Left lobe of liver (tissue), 2 donors: ENCODE results near the gene MGARP. TPM values are rescaled to one million over a fixed set of nuclear protein-coding genes. Genes with fewer than 3 reads are reported as not detected.
"Not testable (repeated sequence)": the region's sequence is repeated elsewhere in the genome, so short reads cannot be mapped to it uniquely, and the experiment has no call there.

Source experiments
- ATAC-seq: fragments of 200-7000 bp; cut with Tn5 transposase; one replicate; pipeline ENCODE4 v1.9.1; 2020; ENCODE audit warnings: mild to moderate bottlenecking, moderate library complexity
- DNase-seq: peaks from one replicate; pipeline ENCODE4 v3.0.0-alpha.2; 2020; ENCODE audit warnings: low spot score
- total RNA-seq: library from RNA; stranded (reverse); gene quantifications from one replicate; pipeline ENCODE4 v1.2.1, GENCODE V29; 2021
- donor health status: DM: no; HTN: no; CAD: no; lungs with moderate emphysema.
- donor health status: DM: no; HTN: yes; CAD: no.

Gene MGARP
- total RNA-seq, 1 donor from 2014 or later = 0.13 TPM

DNA sequence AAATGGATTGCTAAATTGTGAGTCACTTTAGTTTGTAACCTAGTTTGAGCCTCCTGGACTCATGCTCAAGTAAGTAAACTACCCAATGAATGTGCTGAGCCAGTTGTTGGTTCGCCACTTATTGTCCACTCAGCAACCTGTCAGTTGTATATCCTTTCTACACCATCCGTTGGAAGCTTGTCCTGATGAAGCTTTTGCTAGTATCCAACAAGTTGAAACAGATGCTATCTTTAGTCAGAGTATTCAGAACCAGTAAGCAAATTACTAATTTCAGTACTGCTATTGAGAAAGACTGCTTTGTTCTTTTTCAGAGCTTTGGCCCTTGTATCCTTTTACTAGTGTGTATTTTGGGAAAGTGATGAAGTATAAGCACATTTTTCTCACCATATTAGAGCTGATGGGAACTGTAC lies 17.0 kb upstream of the MGARP start:
- no peak for ATAC-seq
- no peak for DNase-seq

DNA sequence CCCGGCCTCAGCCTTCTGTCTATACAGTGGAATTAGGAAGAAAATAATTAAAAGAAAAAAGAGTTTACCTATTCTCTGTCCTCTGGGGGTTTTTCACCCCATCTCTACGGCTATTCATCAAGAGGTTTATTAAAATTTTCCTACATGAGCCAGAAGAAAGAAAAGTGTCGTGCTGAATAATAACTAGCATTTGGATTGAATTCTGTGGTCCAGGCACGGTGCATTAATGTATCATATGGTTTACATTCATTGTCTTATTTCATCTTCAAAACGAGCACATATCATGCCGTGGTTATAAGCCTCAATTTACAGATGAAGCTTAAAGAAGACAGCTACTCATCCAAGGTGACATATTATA lies 15.9 kb upstream of the MGARP start:
- DNase-seq = no peak

GRCh38 chr4:139295206-139295941 lies 15.3 kb upstream of the MGARP start:
- DNase-seq = peak; percentile 97

More for the DNA sequence above, 15.9 kb upstream of the MGARP start:
- no peak for ATAC-seq

GRCh38 chr4:139286186-139286698 lies 6.2 kb upstream of the MGARP start:
- DNase-seq = no peak

More at GRCh38 chr4:139295206-139295941, 15.3 kb upstream of the MGARP start:
- ATAC-seq = peak; percentile 96

GRCh38 chr4:139282721-139283075 lies 2.7 kb upstream of the MGARP start:
- ATAC-seq = no peak
- no peak for DNase-seq

More at GRCh38 chr4:139286186-139286698, 6.2 kb upstream of the MGARP start:
- ATAC-seq = no peak

GRCh38 chr4:139282065-139282720 lies 2.2 kb upstream of the MGARP start:
- DNase-seq = no peak

GRCh38 chr4:139278912-139279759 lies 889 bp downstream of the MGARP start:
- ATAC-seq (peak; percentile 40), DNase-seq (no peak)

More at GRCh38 chr4:139282065-139282720, 2.2 kb upstream of the MGARP start:
- ATAC-seq = no peak

DNA sequence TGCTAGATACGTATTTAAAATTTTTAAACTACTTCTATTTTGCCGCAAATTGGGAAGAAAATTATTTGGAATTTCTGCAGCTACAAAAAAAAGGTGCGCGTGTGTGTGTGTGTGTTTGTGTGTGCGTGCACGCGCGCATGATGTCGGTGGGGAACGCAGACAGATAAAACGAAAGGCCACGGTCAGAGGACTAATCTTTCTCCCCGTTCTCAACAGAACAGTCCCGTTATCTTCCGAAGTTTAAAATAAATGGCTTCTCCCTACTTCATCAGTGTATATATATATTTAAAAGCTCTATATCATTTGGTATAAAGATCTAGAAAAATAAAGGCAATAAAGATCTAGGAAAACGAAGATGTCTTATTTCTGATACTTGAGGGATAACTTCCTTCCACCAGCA lies 1.5 kb downstream of the MGARP start:
- DNase-seq (no peak), ATAC-seq (no peak)

GRCh38 chr4:139275281-139275735 lies 4.7 kb downstream of the MGARP start:
- ATAC-seq = no peak
- no peak for DNase-seq

- no peak for ATAC-seq
- DNase-seq = no peak
Measured at GRCh38 chr4:139274790-139275189, 5.2 kb downstream of the MGARP start.

DNA sequence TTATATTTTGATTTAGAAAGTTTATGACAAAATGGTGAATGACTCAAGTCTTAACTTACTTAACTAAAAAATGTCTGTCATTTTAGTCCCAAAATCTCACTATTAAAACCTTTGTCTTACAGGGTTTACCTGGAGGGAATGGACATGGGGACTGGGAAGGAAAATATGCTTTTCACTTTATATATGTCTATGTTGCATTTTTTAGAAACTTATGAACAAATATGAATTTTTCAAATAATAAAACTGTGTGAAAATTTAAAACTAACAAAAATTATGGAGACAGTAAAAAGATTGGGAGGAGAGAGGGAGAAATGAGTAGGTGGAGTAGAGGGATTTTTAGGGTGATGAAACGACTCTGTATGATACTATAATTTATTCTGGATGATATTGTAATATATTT lies 6.2 kb downstream of the MGARP start:
- DNase-seq (no peak), ATAC-seq (no peak)

DNA sequence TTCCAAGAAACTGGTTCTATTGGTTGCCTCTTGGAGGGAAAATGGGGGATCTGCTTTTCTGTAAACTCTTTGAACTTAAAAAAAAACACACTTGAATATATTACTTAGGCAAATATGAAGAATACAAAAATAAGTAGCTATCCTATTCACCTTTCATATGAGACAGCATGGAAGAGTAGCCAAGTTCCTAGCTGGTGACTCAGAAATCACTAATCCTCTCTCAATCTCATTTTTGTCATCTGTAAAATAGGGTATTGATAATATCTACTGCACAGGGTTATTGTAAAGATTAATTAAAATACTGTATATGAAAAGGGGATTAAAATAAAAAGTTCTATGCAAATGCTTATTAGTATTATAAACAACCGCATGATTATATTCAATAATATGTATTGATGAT lies 12.7 kb downstream of the MGARP start:
- no peak for DNase-seq
- no peak for ATAC-seq

- ATAC-seq (peak; percentile 90), DNase-seq (peak; percentile 65)
Measured at GRCh38 chr4:139266583-139267257, 13.3 kb downstream of the MGARP start.

GRCh38 chr4:139266208-139266582 lies 13.8 kb downstream of the MGARP start:
- DNase-seq = no peak
- no peak for ATAC-seq

DNA sequence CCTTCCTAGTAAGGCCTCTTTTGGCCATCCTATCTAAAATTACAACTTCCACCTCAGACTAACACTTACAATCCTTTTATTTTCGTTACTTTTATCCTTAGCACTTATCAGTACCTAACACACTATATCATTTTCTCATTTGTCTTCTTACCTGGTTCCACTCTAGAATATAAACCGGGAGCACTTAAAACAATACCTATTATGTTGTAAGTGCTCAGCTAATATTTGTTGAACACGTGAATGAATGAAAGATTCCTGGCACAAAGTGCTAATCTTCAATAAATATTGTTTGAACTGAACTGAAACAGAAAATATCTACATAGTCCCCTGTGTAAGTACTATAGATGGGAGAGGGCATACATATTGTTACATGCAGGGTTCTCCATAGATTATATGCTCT lies 14.4 kb downstream of the MGARP start:
- no peak for DNase-seq
- no peak for ATAC-seq

DNA sequence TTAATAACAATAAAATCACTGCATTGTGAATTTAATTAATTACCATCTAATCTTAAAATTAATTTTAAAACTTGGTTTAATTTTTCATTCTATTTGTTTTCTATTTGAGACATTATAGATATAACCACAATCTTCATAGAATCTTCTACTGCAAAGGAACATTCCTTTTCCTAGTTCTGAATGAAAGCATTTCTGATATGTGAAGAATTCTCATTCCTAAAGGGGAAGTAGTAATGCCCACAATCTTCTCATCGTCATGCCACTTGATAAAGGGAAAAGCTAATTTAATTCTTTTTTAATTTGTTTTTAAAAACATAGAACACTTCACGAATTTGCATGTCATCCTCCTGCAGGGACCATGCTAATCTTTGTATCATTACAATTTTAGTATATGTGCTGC lies 23.7 kb downstream of the MGARP start:
- DNase-seq = no peak
- ATAC-seq = no peak

DNA sequence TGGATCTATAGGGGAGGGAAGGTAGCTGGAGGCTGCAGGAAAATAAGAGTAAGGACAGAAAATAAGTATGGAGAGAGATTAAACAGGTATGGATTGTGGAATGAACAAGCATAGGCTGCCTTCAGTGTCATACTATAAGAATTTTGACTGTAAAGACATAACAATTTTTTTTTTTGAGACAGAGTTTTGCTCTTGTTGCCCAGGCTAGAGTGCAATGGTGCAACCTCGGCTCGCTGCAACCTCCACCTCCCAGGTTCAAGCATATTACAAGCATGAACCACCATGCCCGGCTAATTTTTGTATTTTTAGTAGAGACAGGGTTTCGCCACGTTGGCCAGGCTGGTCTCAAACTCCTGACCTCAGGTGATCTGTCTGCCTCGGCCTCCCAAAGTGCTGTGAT lies 24.4 kb downstream of the MGARP start:
- not testable (repeated sequence) for ATAC-seq, DNase-seq

- no peak for ATAC-seq
- no peak for DNase-seq
Measured at GRCh38 chr4:139253713-139254112, 26.3 kb downstream of the MGARP start.

- DNase-seq (no peak), ATAC-seq (no peak)
Measured at GRCh38 chr4:139253046-139253445, 27.0 kb downstream of the MGARP start.

- ATAC-seq = no peak
Measured at GRCh38 chr4:139247700-139248238, 32.3 kb downstream of the MGARP start.

More at GRCh38 chr4:139247700-139248238, 32.3 kb downstream of the MGARP start:
- no peak for DNase-seq
